MM.1S (cell line): Measurements from ENCODE around the gene ADK.

Experiments
- DNase-seq: peaks from one replicate; pipeline ENCODE4 v3.0.0-alpha.2; 2015
- H2AFZ ChIP-seq: fragments of 300-600 bp; sonication (generic); 2 replicates; pipeline ENCODE4 v1.6.0; 2016; ENCODE audit warnings: antibody characterized with exemption, low read length
- H3F3A ChIP-seq: fragments of 300-600 bp; sonication (generic); 2 replicates; pipeline ENCODE4 v1.6.1; 2016; ENCODE audit warnings: mild to moderate bottlenecking, antibody characterized with exemption, low read length, moderate library complexity, mixed read lengths; ENCODE audit not compliant: insufficient read depth
- H3K27ac ChIP-seq: fragments of 300-600 bp; sonication (generic); 2 replicates; pipeline ENCODE4 v1.5.1; 2016; ENCODE audit warnings: mild to moderate bottlenecking, low read length
- H3K27me3 ChIP-seq: fragments of 300-600 bp; sonication (generic); replicated peaks from 2 replicates; pipeline ENCODE4 v1.6.0; 2016; ENCODE audit warnings: low read length; ENCODE audit not compliant: insufficient read depth
- H3K36me3 ChIP-seq: fragments of 300-600 bp; sonication (generic); replicated peaks from 2 replicates; pipeline ENCODE4 v1.6.1; 2016; ENCODE audit warnings: mild to moderate bottlenecking, low read length, mixed read lengths; ENCODE audit not compliant: insufficient read depth
- H3K4me1 ChIP-seq: fragments of 300-600 bp; sonication (generic); 2 replicates; pipeline ENCODE4 v1.6.1; 2016; ENCODE audit warnings: low read length, mixed read lengths
- H3K4me2 ChIP-seq: fragments of 300-600 bp; sonication (generic); 2 replicates; pipeline ENCODE4 v1.6.0; 2016; ENCODE audit warnings: low read depth, low read length
- H3K4me3 ChIP-seq: fragments of 300-600 bp; sonication (generic); 2 replicates; pipeline ENCODE4 v1.5.1; 2016; ENCODE audit warnings: low read length, mixed read lengths
- H3K79me2 ChIP-seq: fragments of 300-600 bp; sonication (generic); 2 replicates; pipeline ENCODE4 v1.6.1; 2016; ENCODE audit warnings: mixed run types, low read length, mixed read lengths
- H3K9ac ChIP-seq: fragments of 300-600 bp; sonication (generic); 2 replicates; pipeline ENCODE4 v1.6.1; 2016; ENCODE audit warnings: low read length, mixed read lengths
- H3K9me2 ChIP-seq: fragments of 300-600 bp; sonication (generic); replicated peaks from 2 replicates; pipeline ENCODE4 v1.6.1; 2016; ENCODE audit warnings: mild to moderate bottlenecking, low read length, mixed read lengths; ENCODE audit not compliant: insufficient read depth
- H3K9me3 ChIP-seq: fragments of 300-600 bp; sonication (generic); replicated peaks from 2 replicates; pipeline ENCODE4 v1.6.1; 2016; ENCODE audit warnings: mild to moderate bottlenecking, low read length, mixed read lengths; ENCODE audit not compliant: insufficient read depth
- H4K20me1 ChIP-seq: fragments of 300-600 bp; sonication (generic); 2 replicates; pipeline ENCODE4 v1.6.1; 2016; ENCODE audit warnings: mild to moderate bottlenecking, low read length, moderate library complexity, mixed read lengths; ENCODE audit not compliant: insufficient read depth
- CTCF ChIP-seq: fragments of 300-600 bp; sonication (generic); IDR thresholded peaks from 2 replicates; pipeline ENCODE4 v1.5.1; 2016; ENCODE audit warnings: antibody characterized with exemption, low read length, mixed read lengths
- EZH2 ChIP-seq: fragments of 300-600 bp; sonication (generic); optimal IDR thresholded peaks from 2 replicates; pipeline ENCODE3; 2017; ENCODE audit warnings: low read depth, mild to moderate bottlenecking, antibody characterized with exemption, low read length, mixed read lengths
- EZH2phosphoT487 ChIP-seq: fragments of 300-600 bp; sonication (generic); IDR thresholded peaks from 2 replicates; pipeline ENCODE4 v1.6.1; 2018; ENCODE audit warnings: antibody characterized with exemption, low read length

The ADK gene

GRCh38 chr10:74194999-74195398 is 44.0 kb downstream of the ADK start:
- no peak for DNase-seq
- no peak overlapping the region for H3K4me3 ChIP-seq
- no peaks in the 10 kb centered on the region for H3K36me3 ChIP-seq
- no peaks in the 10 kb centered on the region for H3K9me2 ChIP-seq
- H3K9me3 ChIP-seq = no peaks in the 10 kb centered on the region
- no peak overlapping the region for H3K27ac ChIP-seq
- H3K4me1 ChIP-seq = peaks cover 8% of the 10 kb centered on the region
- H3K79me2 ChIP-seq = peaks cover 74% of the 10 kb centered on the region
- no peak overlapping the region for H3K9ac ChIP-seq
- H3F3A ChIP-seq = peaks cover under 1% of the 10 kb centered on the region; the same call in 1 of the 2 replicates
- TF ChIP-seq CTCF (no peak), EZH2phosphoT487 (no peak), EZH2 (no peak)
- H2AFZ ChIP-seq = no peak overlapping the region
- no peaks in the 10 kb centered on the region for H3K27me3 ChIP-seq
- H3K4me2 ChIP-seq = no peak overlapping the region
- H4K20me1 ChIP-seq = no peaks in the 10 kb centered on the region; the same call in 1 of the 2 replicates

DNA sequence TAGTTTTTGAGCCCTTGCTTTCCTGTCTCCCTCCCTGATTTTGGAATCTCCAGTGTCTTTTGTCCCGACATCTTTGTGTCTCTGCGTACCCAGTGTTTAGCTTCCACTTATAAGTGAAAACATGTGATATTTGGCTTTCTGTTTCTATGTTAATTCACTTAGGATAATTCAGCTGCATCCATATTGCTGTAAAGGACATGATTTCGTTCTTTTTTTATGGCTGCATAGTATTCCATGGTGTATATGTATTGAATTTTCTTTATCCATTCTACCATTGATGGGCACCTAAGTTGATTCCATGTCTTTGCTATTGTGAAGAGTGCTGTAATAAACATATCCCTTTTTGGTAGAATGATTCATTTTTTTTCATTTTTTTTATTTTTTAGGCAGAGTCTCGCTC is 48.3 kb downstream of the ADK start:
- peaks cover 38% of the 10 kb centered on the region for H3K79me2 ChIP-seq

DNA sequence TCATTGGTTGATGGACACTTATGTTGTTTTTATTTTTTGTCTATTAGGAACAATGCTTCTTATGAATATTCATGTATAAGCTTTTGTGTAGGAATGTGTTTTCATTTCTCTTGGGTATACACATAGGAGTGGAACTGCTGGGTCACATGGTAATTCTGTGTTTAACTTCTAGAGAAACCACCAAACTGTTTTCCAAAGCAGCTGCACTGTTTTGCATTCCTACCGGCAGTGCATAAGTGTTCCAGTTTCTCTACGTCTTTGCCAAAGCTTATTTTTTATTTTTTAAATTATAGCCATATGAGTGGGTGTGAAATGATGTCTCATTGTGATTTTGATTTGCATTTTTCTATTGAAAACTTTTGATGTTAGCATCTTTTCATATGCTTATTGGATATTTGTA is 51.3 kb downstream of the ADK start:
- Histone ChIP-seq H4K20me1 (no peaks in the 10 kb centered on the region), H3K4me3 (no peak overlapping the region), H3K27ac (no peak overlapping the region), H3K9me2 (no peaks in the 10 kb centered on the region), H3K9me3 (no peaks in the 10 kb centered on the region), H3K4me2 (no peak overlapping the region), H3K79me2 (peaks cover 15% of the 10 kb centered on the region), H3K4me1 (no peaks in the 10 kb centered on the region), H3F3A (no peaks in the 10 kb centered on the region), H3K36me3 (no peaks in the 10 kb centered on the region), H3K9ac (no peak overlapping the region), H2AFZ (no peak overlapping the region), H3K27me3 (no peaks in the 10 kb centered on the region)
- TF ChIP-seq EZH2phosphoT487 (no peak), EZH2 (no peak), CTCF (no peak)
- no peak for DNase-seq

More for the DNA sequence above, 48.3 kb downstream of the ADK start:
- no peaks in the 10 kb centered on the region for H3F3A ChIP-seq
- H3K4me3 ChIP-seq = no peak overlapping the region
- no peaks in the 10 kb centered on the region for H3K9me2 ChIP-seq
- H3K27me3 ChIP-seq = no peaks in the 10 kb centered on the region
- H3K27ac ChIP-seq = no peak overlapping the region
- no peaks in the 10 kb centered on the region for H3K4me1 ChIP-seq
- H3K36me3 ChIP-seq = no peaks in the 10 kb centered on the region
- H3K9ac ChIP-seq = no peak overlapping the region
- TF ChIP-seq EZH2 = no peak
- no peak for TF ChIP-seq EZH2phosphoT487
- no peak for TF ChIP-seq CTCF
- no peaks in the 10 kb centered on the region for H3K9me3 ChIP-seq
- H4K20me1 ChIP-seq = no peaks in the 10 kb centered on the region; the same call in 1 of the 2 replicates
- no peak overlapping the region for H2AFZ ChIP-seq
- H3K4me2 ChIP-seq = no peak overlapping the region
- no peak for DNase-seq
